IMR-90 (cell line): ENCODE data around the gene GSTA4. TPM values are rescaled to one million over a fixed set of nuclear protein-coding genes. Genes with fewer than 3 reads are reported as not detected.

Experiments
- ATAC-seq: fragments of 200-7000 bp; cut with Tn5 transposase; 2 replicates; pipeline ENCODE4 v1.9.1; 2020; ENCODE audit warnings: low read depth, mild to moderate bottlenecking, moderate library complexity
- BruUV-seq: library from RNA; stranded (reverse); fragments of 400-500 nt; replicated peaks from 2 replicates; lab custom pipeline; 2021; lab: Mats Ljungman, UMichigan
- CTCF ChIA-PET: fragments of 300-600 bp; formaldehyde crosslinking; extraction: SDS; loops from one replicate; lab custom pipeline; 2021; ENCODE audit warnings: antibody characterized with exemption; lab: Yijun Ruan, JAX
- POLR2A ChIA-PET: fragments of 300-600 bp; sonication (Branson Sonifier 250); formaldehyde crosslinking; loops from one replicate; lab custom pipeline; 2022; ENCODE audit warnings: antibody characterized with exemption; ENCODE audit not compliant: unreplicated experiment; lab: Charles Lee
- DNase-seq: peaks from one replicate; pipeline ENCODE4 v3.0.0; 2013
- H2AFZ ChIP-seq: replicated peaks from 2 replicates; pipeline ENCODE3; 2013; ENCODE audit warnings: low read length, mild to moderate bottlenecking; ENCODE audit not compliant: poor library complexity
- H2AK5ac ChIP-seq: 2 replicates; pipeline ENCODE4 v1.6.1; 2013; ENCODE audit warnings: low read depth, low read length, inconsistent platforms
- H2AK9ac ChIP-seq: replicated peaks from 2 replicates; pipeline ENCODE3; 2013; ENCODE audit warnings: mild to moderate bottlenecking, low read depth, low read length, moderate library complexity; ENCODE audit not compliant: poor library complexity
- H2BK120ac ChIP-seq: 2 replicates; pipeline ENCODE4 v1.6.1; 2013; ENCODE audit warnings: low read depth, low read length, inconsistent platforms
- H2BK15ac ChIP-seq: 3 replicates; pipeline ENCODE4 v1.6.1; 2013; ENCODE audit warnings: low read depth, low read length, inconsistent platforms
- H2BK20ac ChIP-seq: 2 replicates; pipeline ENCODE4 v1.6.1; 2013; ENCODE audit warnings: low read depth, mild to moderate bottlenecking, inconsistent platforms, low read length, moderate library complexity
- H2BK5ac ChIP-seq: 2 replicates; pipeline ENCODE4 v1.6.1; 2013; ENCODE audit warnings: mild to moderate bottlenecking, low read depth, low read length, inconsistent platforms; ENCODE audit not compliant: poor library complexity, severe bottlenecking
- H3K14ac ChIP-seq: replicated peaks from 2 replicates; pipeline ENCODE4 v1.6.1; 2013; ENCODE audit warnings: low read depth, low read length, inconsistent platforms
- H3K18ac ChIP-seq: 2 replicates; pipeline ENCODE4 v1.6.1; 2013; ENCODE audit warnings: low read depth, low read length, control low read depth
- H3K23ac ChIP-seq: 2 replicates; pipeline ENCODE4 v1.6.1; 2013; ENCODE audit warnings: low read depth, low read length, inconsistent platforms
- H3K27ac ChIP-seq: 2 replicates; pipeline ENCODE4 v1.5.1; 2013; ENCODE audit warnings: mild to moderate bottlenecking, control low read depth, low read length; ENCODE audit not compliant: insufficient read depth
- H3K27me3 ChIP-seq: 2 replicates; pipeline ENCODE4 v1.6.1; 2013; ENCODE audit warnings: low read length; ENCODE audit not compliant: control insufficient read depth, insufficient read depth
- H3K36me3 ChIP-seq: 2 replicates; pipeline ENCODE4 v1.6.1; 2013; ENCODE audit warnings: low read length, mixed read lengths; ENCODE audit not compliant: control insufficient read depth, insufficient read depth
- H3K4ac ChIP-seq: 2 replicates; pipeline ENCODE4 v1.6.1; 2013; ENCODE audit warnings: low read depth, low read length, inconsistent platforms
- H3K4me1 ChIP-seq: 2 replicates; pipeline ENCODE4 v1.6.1; 2013; ENCODE audit warnings: low read length, mixed read lengths; ENCODE audit not compliant: control insufficient read depth, insufficient read depth
- H3K4me2 ChIP-seq: 2 replicates; pipeline ENCODE4 v1.6.1; 2013; ENCODE audit warnings: low read depth, mild to moderate bottlenecking, control low read depth, low read length, moderate library complexity
- H3K4me3 ChIP-seq: 2 replicates; pipeline ENCODE4 v1.5.1; 2013; ENCODE audit warnings: low read depth, mild to moderate bottlenecking, control low read depth, low read length, moderate library complexity; ENCODE audit not compliant: insufficient read depth
- H3K56ac ChIP-seq: 2 replicates; pipeline ENCODE4 v1.6.1; 2013; ENCODE audit warnings: low read length, inconsistent platforms; ENCODE audit not compliant: insufficient read depth; ENCODE audit errors: extremely low read depth
- H3K79me1 ChIP-seq, 2 experiments: 2 replicates each; pipeline ENCODE4 v1.6.1; 2013; ENCODE audit warnings: low read length in 2 of 2, inconsistent platforms in 1 of 2, low read depth in 1 of 2
- H3K9ac ChIP-seq: 2 replicates; pipeline ENCODE4 v1.6.1; 2013; ENCODE audit warnings: low read depth, low read length, control low read depth
- H3K9me1 ChIP-seq: 2 replicates; pipeline ENCODE4 v1.6.1; 2013; ENCODE audit warnings: low read length, inconsistent platforms; ENCODE audit not compliant: insufficient read depth
- H3K9me3 ChIP-seq: 2 replicates; pipeline ENCODE4 v1.6.1; 2013; ENCODE audit warnings: low read length; ENCODE audit not compliant: control insufficient read depth, insufficient read depth
- H4K20me1 ChIP-seq: 2 replicates; pipeline ENCODE4 v1.6.1; 2013; ENCODE audit warnings: low read length, inconsistent platforms; ENCODE audit not compliant: insufficient read depth
- H4K5ac ChIP-seq: 2 replicates; pipeline ENCODE4 v1.6.1; 2013; ENCODE audit warnings: mild to moderate bottlenecking, low read depth, low read length, control low read depth
- H4K8ac ChIP-seq, 2 experiments: 2 replicates each; pipeline ENCODE4 v1.6.1; 2013; ENCODE audit warnings: low read depth in 2 of 2, low read length in 2 of 2, control low read depth in 1 of 2, inconsistent platforms in 1 of 2
- H4K91ac ChIP-seq: 2 replicates; pipeline ENCODE4 v1.6.1; 2013; ENCODE audit warnings: low read depth, low read length, inconsistent platforms; ENCODE audit not compliant: insufficient read depth
- CEBPB ChIP-seq: IDR thresholded peaks from 2 replicates; pipeline ENCODE4 v1.6.1; 2012; ENCODE audit warnings: low read depth, low read length, improper control_type of control experiment
- CHD1 ChIP-seq: IDR thresholded peaks from 2 replicates; pipeline ENCODE4 v1.6.1; 2012; ENCODE audit warnings: low read depth, low read length, improper control_type of control experiment
- FOS ChIP-seq: fragments of 150-350 bp; IDR thresholded peaks from 2 replicates; pipeline ENCODE4 v1.6.1; 2016; ENCODE audit warnings: low read depth, low read length
- MAFK ChIP-seq: IDR thresholded peaks from 2 replicates; pipeline ENCODE4 v1.6.1; 2012; ENCODE audit warnings: low read depth, low read length, improper control_type of control experiment
- MXI1 ChIP-seq: IDR thresholded peaks from 2 replicates; pipeline ENCODE4 v1.6.1; 2012; ENCODE audit warnings: low read depth, mild to moderate bottlenecking, low read length, moderate library complexity, borderline replicate concordance
- NFE2L2 ChIP-seq: fragments of 150-350 bp; IDR thresholded peaks from 2 replicates; pipeline ENCODE4 v1.6.1; 2016; ENCODE audit warnings: low read depth, mild to moderate bottlenecking, low read length
- POLR2A ChIP-seq: IDR thresholded peaks from 2 replicates; pipeline ENCODE4 v1.6.1; 2012; ENCODE audit warnings: mild to moderate bottlenecking, low read depth, low read length
- RAD21 ChIP-seq: IDR thresholded peaks from 2 replicates; pipeline ENCODE4 v1.6.1; 2012; ENCODE audit warnings: low read length, improper control_type of control experiment
- RCOR1 ChIP-seq: IDR thresholded peaks from 2 replicates; pipeline ENCODE4 v1.6.1; 2012; ENCODE audit warnings: mild to moderate bottlenecking, low read length, improper control_type of control experiment; ENCODE audit not compliant: insufficient replicate concordance
- SMC3 ChIP-seq: fragments of 150-350 bp; IDR thresholded peaks from 2 replicates; pipeline ENCODE4 v1.6.1; 2016; ENCODE audit warnings: low read depth, mild to moderate bottlenecking, antibody characterized with exemption, low read length, moderate library complexity
- USF2 ChIP-seq: fragments of 150-350 bp; IDR thresholded peaks from 2 replicates; pipeline ENCODE4 v1.6.1; 2017; ENCODE audit warnings: mild to moderate bottlenecking, antibody characterized with exemption, low read length, low read depth
- WGBS, 2 experiments: methylation state at CpG; one replicate each; pipeline versions ENCODE4 v1.1.5 to v1.1.7; 2013; ENCODE audit warnings: missing lambda C conversion rate in 2 of 2; ENCODE audit not compliant: insufficient read length in 1 of 2; ENCODE audit errors: extremely low coverage in 2 of 2; 5-methylcytosine and 5-hydroxymethylcytosine counted together
- dilution Hi-C: fragments of 300-500 bp; cut with HindIII; formaldehyde crosslinking; loops from one replicate; pipeline ENCODE4 v1.14.3; 2018; ENCODE audit warnings: low sequenced_read_pairs; ENCODE audit not compliant: unreplicated experiment
- in situ Hi-C: fragments of 300-500 bp; cut with MboI; formaldehyde crosslinking; loops from 3 replicates; pipeline ENCODE4 v1.14.3; 2019; ENCODE audit warnings: low sequenced_read_pairs, inconsistent platforms, mixed read lengths
- intact Hi-C: fragments of 100-400 bp; cut with micrococcal nuclease; formaldehyde crosslinking; loops from 2 replicates; pipeline ENCODE4 v1.10.0; 2022
- polyA plus RNA-seq, 3 experiments: library from polyadenylated mRNA; depleted of rRNA; stranded (reverse); fragments of >200 nt; gene quantifications; 2 replicates each; pipeline ENCODE4 v1.2.3, GENCODE V29; 2012; ENCODE audit warnings: low replicate concordance in 1 of 3
- total RNA-seq: library from RNA; depleted of rRNA; stranded (reverse); fragments of >200 nt; gene quantifications from 2 replicates; pipeline ENCODE4 v1.2.3, GENCODE V29; 2012
- TF ChIP-seq, protein P1 (sequence below): fragments of 150-350 bp; IDR thresholded peaks from 2 replicates; pipeline ENCODE4 v1.6.1; 2016; ENCODE audit warnings: low read depth, mild to moderate bottlenecking, low read length, moderate library complexity, borderline replicate concordance
- TF ChIP-seq, protein P2 (sequence below): conservative IDR thresholded peaks from 2 replicates; pipeline ENCODE4 v1.5.1; 2012; ENCODE audit warnings: mild to moderate bottlenecking, low read depth, low read length, improper control_type of control experiment

GSTA4 gene
- total and polyA plus RNA-seq, 2 of the 4 experiments (the other 2 are of a cell fraction), result 26.9 to 35.6 TPM

DNA sequence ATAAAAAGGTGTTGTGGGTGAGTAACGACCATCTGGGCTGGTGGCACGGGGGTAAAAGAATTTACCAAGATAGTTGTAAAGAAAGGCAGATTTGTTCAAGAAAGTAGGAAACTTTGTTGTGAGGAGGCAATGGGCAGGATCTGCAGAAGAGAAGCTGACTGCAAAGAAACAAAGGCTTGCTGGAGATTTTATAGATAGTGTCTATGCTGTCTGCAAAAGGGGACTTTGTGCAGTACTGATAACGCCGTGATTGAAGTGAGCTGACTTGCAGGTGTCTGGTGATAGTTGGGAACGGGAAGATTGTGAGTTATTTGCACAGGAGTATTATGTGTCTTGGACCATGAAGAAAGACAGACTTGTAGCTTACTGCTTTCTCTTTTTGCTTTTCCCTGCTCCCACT lies 48.8 kb downstream of the GSTA4 start:
- dilution Hi-C loops, result no loop called here
- H2AFZ ChIP-seq, result no peak overlapping the region

More for the DNA sequence above, 48.8 kb downstream of the GSTA4 start:
- H2BK15ac ChIP-seq, result no peak overlapping the region
- no peaks in the 10 kb centered on the region for H3K79me1 ChIP-seq
- no peak overlapping the region for H3K14ac ChIP-seq
- H2BK120ac ChIP-seq, result no peak overlapping the region
- no peaks in the 10 kb centered on the region for H3K4me1 ChIP-seq
- no peaks in the 10 kb centered on the region for H3K36me3 ChIP-seq
- no peaks in the 10 kb centered on the region for H3K9me1 ChIP-seq
- no peak overlapping the region for H4K5ac ChIP-seq
- 20% methylated on average over 1 of the region's 5 CpGs; no CpG with 5 or more reads in 1 of the 2 experiments for WGBS, 2 experiments
- H2BK20ac ChIP-seq, result no peak overlapping the region
- ChIA-PET CTCF (interaction anchor here (0.6 kb wide), 1 partner anchor 158 kb away, joined by 3 read pairs; no protein-coding TSS in a partner anchor), POLR2A (no interaction called here)
- H3K4me3 ChIP-seq, result no peak overlapping the region
- TF ChIP-seq USF2 (no peak), POLR2A (no peak), CHD1 (no peak), RAD21 (no peak), SMC3 (no peak), MAFK (no peak), CEBPB (no peak), FOS (no peak), MXI1 (no peak), NFE2L2 (no peak), RCOR1 (no peak)
- TF ChIP-seq, protein P1, sequence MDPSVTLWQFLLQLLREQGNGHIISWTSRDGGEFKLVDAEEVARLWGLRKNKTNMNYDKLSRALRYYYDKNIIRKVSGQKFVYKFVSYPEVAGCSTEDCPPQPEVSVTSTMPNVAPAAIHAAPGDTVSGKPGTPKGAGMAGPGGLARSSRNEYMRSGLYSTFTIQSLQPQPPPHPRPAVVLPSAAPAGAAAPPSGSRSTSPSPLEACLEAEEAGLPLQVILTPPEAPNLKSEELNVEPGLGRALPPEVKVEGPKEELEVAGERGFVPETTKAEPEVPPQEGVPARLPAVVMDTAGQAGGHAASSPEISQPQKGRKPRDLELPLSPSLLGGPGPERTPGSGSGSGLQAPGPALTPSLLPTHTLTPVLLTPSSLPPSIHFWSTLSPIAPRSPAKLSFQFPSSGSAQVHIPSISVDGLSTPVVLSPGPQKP, result no peak
- TF ChIP-seq, protein P2, sequence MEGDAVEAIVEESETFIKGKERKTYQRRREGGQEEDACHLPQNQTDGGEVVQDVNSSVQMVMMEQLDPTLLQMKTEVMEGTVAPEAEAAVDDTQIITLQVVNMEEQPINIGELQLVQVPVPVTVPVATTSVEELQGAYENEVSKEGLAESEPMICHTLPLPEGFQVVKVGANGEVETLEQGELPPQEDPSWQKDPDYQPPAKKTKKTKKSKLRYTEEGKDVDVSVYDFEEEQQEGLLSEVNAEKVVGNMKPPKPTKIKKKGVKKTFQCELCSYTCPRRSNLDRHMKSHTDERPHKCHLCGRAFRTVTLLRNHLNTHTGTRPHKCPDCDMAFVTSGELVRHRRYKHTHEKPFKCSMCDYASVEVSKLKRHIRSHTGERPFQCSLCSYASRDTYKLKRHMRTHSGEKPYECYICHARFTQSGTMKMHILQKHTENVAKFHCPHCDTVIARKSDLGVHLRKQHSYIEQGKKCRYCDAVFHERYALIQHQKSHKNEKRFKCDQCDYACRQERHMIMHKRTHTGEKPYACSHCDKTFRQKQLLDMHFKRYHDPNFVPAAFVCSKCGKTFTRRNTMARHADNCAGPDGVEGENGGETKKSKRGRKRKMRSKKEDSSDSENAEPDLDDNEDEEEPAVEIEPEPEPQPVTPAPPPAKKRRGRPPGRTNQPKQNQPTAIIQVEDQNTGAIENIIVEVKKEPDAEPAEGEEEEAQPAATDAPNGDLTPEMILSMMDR, result no peak
- no peak overlapping the region for H2BK5ac ChIP-seq
- intact Hi-C loops, result no loop called here
- DNase-seq (no peak), ATAC-seq (no peak)
- H4K91ac ChIP-seq, result no peak overlapping the region
- H3K4ac ChIP-seq, result no peak overlapping the region
- BruUV-seq, result no TSS peak
- no peak overlapping the region for H3K4me2 ChIP-seq
- in situ Hi-C loops, result no loop called here
- H3K9me3 ChIP-seq, result no peaks in the 10 kb centered on the region
- no peak overlapping the region for H4K8ac ChIP-seq
- H3K23ac ChIP-seq, result no peak overlapping the region
- no peak overlapping the region for H2AK9ac ChIP-seq
- no peak overlapping the region for H3K9ac ChIP-seq
- no peak overlapping the region for H2AK5ac ChIP-seq
- H3K27ac ChIP-seq, result no peak overlapping the region
- peaks cover 8% of the 10 kb centered on the region; the same call in 1 of the 2 replicates for H3K27me3 ChIP-seq
- H3K18ac ChIP-seq, result no peak overlapping the region
- H3K56ac ChIP-seq, result no peak overlapping the region
- H4K20me1 ChIP-seq, result no peaks in the 10 kb centered on the region
